Hematopoietic multipotent progenitor cell treated with erythropoietin and hydrocortisone succinate and interleukin-3 and kit ligand, for 8 days (in vitro differentiated cells): ENCODE results near the gene SMARCB1.

Source experiments
- DNase-seq: peaks from one replicate; pipeline ENCODE4 v3.0.0-alpha.2; 2015

Gene SMARCB1

DNA sequence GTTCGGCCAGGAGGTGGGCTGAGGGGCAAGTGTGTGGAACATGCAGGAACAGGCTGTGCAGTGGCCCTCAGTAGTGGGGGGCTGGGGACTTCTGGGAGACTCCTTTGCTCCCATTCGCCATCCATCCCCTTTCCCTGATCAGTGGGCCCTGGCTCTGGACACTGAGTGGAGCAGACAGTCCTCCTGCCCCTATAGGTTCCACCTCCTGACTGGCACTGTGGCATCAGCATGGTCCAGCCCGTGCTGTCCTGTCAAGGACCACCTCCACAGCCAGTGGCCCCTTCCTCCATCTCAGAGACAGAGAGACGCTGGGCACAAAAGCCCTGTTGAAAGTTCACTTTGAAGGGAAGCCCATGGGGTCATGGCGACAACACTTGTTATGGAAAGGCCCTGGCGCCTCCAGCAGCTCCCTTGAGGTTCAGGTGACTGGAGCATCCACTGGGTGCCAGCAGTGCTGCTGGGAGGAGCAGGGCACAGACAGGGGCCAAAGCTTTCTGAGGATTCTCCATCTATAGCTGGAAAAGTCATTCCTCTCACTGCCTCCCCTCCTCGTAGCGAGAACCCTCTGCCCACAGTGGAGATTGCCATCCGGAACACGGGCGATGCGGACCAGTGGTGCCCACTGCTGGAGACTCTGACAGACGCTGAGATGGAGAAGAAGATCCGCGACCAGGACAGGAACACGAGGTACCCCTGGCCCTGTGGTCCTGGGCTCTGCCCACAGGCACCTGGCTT lies 46.4 kb downstream of the SMARCB1 start:
- DNase-seq = no peak

DNA sequence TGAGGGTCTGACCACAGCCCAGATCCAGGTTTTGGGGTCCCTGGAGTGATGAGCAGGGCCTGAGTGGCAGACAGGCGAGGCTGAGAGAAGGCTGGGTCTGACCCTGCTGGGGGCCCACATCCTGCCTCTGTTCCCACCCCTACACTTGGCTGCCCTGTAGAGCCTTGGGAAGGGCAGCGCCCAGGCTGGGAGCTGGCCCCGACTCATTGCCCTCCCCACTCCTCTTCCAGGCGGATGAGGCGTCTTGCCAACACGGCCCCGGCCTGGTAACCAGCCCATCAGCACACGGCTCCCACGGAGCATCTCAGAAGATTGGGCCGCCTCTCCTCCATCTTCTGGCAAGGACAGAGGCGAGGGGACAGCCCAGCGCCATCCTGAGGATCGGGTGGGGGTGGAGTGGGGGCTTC lies 47.1 kb downstream of the SMARCB1 start:
- DNase-seq = no peak

DNA sequence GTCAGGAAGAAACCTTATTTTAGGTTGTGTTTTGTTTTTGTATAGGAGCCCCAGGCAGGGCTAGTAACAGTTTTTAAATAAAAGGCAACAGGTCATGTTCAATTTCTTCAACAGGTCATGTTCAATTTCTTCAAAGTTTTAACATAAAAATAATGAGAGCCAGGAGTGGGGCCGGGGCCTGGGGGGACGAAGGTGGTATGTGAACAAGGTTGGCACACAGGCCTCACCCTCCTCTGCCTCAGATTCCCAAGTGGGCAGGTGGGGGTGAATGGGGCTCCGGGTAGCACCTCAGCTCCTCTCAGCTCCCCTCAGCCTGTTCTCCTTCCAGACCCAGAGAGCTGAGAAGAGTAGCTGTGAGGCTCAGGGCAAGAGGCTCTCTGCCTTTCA lies 47.6 kb downstream of the SMARCB1 start:
- DNase-seq = no peak

DNA sequence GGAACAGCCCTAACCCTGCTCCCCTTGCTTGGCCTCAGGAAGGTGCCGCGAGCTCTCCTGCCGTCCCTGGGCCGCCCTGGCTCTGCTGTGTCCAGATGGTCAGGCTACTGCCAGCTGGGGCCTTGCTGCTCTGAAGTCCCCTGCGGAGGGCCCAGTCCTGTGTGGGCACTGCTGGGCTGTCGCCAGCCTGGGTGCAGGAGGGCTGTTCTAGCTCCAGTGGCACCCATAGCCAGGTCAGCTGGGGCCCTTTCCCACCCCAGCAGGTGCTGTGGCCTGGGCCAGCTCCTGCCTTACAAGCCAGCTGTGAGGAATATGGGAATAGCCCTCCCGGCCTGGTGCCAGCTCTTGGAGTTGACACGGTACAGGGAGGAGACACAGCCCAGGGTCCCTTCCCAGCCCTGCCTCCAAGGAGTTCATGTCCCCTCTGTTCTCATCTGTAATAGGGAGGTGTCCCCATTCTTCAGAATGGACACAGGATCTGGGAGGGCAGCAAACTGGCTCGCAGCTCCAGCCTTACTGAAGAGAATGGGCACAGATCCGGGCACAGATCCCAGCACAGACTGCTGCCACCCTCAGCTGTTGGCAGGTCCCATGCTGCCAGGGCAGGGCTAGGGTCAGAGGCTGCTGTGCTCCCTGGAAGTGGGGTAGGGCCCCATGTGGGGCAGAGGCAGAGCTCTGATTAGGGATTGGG lies 48.2 kb downstream of the SMARCB1 start:
- no peak for DNase-seq

DNA sequence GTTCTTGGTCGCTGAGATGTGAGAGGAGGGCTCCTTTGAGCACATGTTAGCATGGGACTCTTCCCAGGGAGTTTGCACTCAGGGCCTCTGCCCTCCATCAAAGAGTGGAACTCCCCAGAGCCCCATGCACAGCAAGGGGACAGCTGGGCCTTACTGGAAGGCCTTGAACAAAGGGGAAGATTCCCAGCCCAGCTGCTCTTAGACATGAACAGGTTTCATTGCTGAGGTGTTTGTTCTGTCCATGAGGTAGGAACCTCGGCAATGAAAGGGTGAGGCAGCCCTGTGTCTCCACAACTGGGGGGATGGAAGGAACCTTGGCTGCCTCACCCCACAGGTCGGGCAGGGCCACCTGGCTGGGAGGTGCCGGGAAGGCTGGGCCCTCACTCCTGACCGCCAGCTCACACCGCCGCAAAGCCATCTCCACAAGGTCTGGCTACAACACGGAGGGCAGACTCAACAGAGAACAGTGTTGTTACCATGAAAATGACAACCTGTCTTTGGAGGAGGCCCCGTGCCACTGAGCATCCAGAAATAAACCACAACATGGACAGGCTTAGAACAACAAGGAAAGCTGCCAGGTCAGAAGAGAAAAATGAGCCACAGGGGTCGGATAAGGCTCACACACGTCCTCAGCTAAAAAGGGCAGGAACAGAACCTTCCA lies 48.8 kb downstream of the SMARCB1 start:
- DNase-seq = no peak

DNA sequence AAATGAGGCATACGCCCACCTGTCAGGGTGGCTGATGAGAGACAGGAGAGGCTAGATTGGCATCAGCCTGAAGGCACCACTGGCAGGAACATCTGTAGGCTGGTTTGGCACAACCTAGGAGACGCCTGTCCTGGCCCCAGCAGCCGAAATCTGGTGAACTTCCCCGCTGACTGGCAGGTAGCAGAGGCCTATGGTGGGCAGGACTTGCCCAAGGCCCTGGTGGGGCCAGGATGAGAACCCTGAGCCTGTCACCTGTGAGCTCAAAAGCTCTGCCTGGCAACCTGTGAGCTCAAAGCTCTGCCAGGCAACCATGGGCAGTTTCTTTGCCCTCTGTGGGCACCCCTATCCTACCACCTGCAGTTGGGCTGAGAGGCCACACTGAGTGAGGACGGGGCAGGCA lies 49.5 kb downstream of the SMARCB1 start:
- no peak for DNase-seq

DNA sequence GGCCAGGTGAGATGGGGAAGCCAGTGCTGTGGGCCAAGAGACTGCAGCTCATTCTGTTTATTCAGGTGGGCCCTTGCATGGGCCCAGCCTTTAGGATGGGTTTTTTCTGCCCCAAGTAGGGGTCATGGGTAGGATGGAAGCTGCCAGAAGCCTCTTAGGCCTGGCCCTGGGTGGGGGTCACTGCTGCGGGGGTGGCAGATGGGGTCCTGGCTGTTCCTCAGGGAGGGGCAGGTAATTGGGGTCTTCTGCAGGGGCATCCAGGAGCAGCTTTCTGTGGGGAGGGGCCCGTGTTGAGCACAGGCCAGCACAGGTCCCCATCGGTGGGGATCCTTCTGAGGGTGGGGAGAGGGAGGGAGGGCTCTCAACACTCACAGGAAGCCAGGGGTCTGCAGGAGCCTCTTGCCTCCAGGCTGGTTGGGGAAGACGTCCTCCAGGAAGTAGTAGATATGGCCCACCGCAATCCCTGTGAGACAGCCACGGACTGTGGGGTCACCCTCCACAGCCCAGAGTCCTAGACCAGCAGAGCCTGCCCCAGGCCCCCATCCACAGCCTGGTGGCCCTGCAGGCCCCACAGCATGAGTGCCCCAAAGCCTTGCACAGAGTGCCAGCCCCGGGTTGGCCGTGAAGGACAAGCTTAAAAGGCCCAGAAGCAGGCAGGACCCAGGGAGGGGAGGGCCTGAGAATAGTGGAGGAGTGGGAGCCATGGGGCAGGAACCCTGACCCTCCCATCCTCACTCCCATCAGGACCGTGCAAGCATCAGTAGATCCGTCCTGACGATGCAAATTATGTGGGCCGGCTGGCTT lies 50.1 kb downstream of the SMARCB1 start:
- DNase-seq = no peak

DNA sequence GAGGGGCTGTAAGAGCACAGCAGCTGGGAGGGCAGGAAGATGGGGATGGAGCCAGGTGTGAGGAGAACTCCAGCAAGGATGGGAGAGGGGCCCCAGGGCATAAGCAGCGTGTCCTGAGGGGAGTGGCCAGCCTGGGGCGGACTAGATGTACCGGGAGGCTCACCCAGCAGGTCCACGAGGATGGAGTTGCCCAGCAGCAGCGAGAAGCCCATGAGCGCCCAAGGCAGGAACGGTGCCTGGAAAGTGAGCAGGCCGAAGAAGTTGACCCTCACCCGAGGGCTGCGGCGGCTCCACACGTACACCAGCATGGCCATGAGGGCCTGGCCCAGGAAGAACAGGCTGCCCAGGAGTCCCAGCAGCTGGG lies 50.7 kb downstream of the SMARCB1 start:
- no peak for DNase-seq

DNA sequence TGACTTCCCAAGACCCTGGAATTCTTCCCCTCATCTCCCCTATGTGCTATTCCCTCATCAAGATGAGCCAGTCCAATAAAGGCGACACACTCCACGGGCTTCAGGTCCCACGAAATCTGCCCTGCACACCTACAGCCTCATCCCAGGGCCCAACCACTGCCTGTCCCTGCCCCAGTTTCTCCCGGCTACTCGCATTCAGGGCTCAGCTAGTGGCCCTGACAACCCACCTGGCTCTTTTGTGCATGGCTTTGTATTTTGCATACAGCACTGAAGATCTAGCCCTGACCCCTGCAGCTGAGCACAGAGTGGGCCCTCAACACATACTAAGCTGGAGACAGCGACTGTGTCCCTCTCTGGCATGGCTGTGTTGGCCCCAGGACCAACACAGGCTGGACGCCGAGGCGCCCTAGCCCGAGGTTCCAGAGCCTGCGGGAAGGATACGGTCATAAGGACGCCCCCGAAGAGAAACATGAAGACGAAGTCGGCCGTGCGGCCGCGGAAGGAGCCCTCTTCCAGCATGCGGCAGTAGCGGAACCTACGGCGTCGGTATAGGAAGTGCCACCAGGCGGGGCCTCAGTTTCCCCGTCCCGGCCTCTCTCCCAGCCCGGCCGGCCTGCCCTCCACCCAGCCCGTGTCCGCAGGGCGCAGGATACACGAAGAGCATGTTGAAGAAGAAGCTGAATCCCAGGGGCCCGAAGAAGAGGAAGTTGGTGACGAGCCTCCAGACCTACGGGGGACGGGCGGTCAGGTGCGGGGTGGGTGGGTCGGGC lies 51.3 kb downstream of the SMARCB1 start:
- no peak for DNase-seq

DNA sequence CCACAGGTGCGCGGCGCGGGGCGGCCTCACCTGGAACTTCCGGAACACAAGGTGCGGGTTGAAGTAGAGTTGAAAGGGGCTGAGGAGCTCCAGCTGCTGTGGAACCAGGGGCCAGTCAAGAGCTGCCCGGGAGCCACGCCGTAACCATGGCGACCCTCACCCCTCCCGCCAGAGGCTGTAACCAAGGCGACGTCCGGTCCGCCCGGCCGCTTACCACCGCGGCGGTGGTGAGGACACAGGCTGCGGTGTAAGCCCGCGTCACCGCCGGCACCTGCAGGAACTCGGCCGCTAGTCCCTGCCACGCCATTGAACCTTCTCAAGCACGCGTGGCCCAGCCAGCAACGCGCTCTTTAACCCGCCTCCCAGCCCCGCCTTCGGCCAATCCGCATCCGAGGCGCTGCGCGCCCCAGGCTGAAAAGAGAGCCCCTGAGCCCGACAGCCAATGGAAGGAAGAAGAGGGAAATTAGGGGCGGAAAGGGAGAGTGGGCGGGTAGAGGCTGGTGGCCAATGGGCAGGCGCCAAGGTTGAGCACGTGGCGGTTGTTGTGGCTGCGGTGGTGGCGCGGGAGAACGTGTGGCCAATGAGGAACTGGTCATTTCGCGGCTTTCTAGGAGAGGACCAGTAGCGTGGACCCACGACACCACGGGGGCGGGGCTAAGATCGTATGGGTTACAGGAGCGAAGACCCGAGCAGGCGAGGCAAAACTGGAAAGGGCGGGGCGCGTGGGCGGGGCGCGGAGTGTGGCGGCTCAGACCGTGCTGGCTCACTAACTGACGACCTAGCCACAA lies 52.1 kb downstream of the SMARCB1 start, which contains the start of gene DERL3:
DERL3 (minus strand) TSS at position 326 of the 788 bp plus-strand sequence; CDS start at position 307, 19 bp downstream.
- DNase-seq = peak; percentile 100

DNA sequence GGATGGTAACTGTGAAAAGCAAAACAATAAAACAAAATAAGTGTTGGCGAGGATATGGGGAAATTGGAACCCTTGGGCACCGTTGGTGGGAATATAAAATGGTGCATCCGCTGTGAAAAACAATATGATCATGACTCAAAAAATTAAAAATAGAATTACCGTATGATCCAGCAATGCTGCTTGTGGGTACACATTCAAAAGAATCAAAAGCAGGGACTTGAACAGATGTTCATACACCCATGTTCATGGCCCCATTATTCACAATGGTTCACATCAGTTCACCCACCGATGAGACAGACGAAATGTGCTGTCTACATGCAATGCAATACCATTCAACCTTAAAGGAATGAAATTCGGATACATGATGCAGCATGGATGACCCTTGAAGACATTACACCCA lies 53.3 kb downstream of the SMARCB1 start:
- DNase-seq = no peak

DNA sequence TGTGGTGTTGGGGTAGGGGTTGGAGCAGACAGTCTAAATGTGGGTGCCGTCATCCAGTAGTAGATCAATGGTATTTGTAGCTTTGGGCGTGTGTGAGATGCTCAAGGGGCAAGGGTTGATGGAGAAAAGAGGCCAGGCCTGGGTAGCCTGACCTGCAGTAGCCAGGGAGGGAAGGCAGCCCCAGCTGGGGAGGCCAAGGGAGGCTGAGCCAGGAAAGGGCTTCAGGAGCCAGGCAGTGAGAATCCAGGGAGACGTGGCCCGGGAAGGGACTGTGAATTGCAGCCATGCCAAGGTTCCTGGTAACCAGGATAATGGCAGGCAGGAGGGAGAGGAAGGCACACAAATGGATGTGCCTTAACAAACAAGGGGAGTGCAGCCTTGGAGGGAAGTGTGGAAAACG lies 54.5 kb downstream of the SMARCB1 start:
- no peak for DNase-seq

DNA sequence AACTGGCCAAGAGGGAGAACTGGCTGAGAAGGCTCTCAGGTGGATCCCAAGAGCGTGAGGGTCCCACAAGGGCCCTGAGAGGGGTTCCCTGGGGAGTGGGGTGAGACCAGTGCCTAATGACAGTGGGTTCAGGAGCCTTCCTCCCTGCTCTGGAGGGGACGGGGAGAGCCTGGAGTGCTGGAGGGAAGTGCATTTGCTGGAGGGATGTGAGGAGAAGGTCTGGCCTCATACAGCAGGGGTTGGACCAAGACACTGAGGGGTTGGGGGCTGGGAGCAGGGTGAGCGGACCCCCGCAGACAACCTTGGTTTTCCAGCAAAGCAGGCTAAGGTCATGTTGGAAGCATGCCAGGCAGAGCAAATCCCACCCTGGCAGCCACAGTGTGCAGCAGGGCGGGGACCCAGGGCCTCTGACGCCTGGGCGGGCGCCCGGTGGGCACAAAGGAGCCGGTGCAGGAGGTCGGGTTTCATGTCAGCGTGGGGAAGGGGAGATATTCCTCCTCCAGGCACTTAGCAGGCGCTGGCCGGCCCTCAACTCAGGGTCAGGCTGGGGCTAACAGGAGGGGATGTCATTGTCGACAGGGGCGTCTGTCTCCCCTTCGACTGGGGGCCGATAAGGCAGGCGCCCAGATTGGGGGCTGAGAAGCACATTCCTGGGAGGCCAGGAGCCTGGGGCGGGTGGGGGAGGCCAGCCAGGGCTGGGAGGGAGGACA lies 55.1 kb downstream of the SMARCB1 start:
- no peak for DNase-seq

DNA sequence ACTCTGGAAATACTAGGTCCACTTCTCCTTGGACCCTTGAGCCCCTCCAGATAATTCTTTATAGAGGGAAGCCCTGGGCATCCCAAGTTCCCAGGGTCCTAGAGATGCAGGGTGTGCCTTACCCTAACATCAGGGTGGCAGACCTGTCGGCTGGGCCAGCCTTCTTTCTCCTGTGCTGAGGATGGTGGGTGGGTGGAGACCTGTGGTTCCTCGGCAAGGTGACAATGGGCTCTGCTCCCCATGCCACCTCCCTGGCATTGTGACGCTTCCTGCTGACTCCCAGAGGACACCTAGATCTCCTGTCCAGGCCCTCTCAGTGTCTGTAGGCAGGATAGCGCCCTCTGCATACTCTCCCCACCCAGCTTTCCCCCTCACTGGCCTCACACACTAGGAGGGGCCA lies 55.8 kb downstream of the SMARCB1 start:
- no peak for DNase-seq

DNA sequence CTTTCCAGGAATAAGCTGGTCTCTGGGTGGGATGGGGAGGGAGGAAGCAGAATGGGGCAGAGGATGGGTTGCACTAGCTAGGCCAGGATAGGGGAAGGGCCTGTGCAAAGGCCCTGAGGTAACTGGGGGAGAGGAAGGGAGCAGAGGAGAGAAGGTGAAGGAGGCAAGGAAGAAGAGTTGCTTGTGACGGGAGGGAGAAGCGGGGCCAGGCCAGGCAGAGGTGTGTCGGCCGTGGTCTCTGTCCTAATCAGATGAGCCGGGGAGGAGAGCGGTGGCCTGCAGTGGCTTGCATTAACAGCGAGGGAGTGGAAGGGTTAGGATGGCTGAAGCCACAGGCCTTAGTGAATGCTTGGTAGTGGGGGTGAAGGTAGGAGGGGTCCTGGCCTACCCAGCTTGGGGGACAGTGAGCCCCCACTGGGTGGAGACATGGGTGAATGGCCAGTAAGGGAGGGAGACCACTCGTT lies 58.0 kb downstream of the SMARCB1 start:
- no peak for DNase-seq

DNA sequence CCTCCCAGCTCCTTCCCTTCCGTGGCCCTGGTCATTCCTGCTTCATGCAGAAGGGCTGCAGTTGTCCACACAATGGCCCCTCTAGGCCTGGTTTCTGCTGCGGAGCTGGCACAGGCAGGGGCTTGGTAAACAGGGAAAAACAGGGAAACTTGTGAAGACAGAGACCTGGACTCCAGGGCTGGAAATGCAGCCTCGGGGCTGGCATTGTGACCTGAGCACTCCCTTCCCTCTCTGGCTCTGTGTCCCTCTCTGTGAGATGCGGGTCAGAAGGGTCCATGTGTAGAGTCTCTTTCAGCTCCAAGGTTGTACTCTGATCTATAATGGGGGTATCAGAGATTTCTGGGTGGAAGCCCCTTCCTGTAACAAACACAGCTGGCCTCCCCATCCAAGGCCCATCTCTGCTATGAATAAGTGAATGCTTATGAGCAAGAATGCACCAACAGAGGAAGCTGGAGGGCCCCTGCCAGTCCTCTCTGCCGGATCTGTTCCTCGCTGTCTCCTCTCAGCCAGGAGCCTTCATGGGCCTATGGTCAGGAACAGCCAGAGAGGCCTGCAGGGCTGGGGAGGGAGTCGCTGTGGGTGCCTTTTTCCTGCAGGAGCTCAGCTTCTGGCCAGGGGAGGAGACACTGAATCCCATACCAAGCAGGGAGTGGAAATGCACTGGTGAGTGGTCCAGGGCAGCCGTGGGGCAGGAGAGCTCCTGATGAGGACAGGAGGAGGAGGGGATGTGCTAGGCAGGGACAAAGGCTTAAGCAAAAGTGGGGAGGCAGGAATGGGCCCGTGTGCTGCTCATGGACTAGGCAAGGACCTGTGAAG lies 58.7 kb downstream of the SMARCB1 start:
- no peak for DNase-seq

DNA sequence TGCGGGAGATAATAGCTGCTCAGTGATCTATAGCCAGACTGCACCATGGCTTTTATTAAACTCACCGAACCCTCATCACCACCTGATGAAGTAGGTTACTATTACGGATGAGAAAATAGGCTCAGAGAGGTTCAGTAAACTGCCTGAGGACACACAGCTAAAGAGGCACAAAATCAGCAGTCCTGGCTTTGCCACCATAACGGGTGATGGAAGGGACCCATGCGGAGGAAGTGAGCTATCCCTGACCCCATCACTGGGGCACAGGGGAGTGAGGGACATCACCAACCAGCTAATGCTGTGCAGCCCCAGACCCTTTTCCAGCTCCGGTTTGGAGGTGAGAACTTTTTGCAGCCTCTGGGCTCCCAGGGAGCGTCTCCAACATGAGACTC lies 59.3 kb downstream of the SMARCB1 start:
- no peak for DNase-seq

DNA sequence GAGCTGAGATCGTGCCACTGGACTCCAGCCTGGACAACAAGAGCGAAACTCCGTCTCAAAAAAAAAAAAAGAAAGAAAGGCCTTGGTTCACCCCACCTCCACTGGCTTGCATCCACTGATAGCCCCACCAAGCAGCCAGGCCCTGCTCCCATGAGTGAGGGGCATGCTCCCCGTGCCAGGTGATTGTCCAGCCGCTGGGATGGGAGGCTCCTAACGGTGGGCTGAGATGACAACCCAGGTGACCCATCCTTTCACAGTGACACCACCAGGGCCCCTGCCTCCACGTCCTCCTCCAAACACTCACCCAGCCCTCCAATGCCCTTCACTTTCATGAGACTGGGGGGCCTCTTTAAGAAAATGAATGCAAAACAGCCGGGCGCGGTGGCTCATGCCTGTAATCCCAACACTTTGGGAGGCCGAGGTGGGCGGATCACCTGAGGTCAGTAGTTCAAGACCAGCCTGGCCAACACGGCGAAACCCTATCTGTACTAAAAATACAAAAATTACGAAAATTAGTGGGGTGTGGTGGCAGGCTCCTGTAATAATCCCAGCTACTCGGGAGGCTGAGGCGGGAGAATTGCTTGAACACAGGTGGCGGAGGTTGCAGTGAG lies 60.6 kb downstream of the SMARCB1 start:
- no peak for DNase-seq
